NB4 (cell line): Measurements from ENCODE around the gene AMFR.

ENCODE experiments used
- DNase-seq: peaks from one replicate; pipeline ENCODE4 v3.0.0; 2010; ENCODE audit warnings: low read depth
- H3K4me3 ChIP-seq: one replicate; pipeline ENCODE4 v1.5.1; 2011; ENCODE audit warnings: mild to moderate bottlenecking, low read depth, low read length, moderate library complexity
- MAX ChIP-seq: IDR thresholded peaks from 2 replicates; pipeline ENCODE4 v1.6.1; 2011; ENCODE audit warnings: low read depth, low read length
- MYC ChIP-seq: IDR thresholded peaks from 2 replicates; pipeline ENCODE4 v1.6.1; 2011; ENCODE audit warnings: low read depth, low read length
- POLR2A ChIP-seq: IDR thresholded peaks from 2 replicates; pipeline ENCODE4 v1.6.1; 2011; ENCODE audit warnings: mild to moderate bottlenecking; ENCODE audit not compliant: insufficient read length; ENCODE audit errors: extremely low read depth
- TF ChIP-seq, protein P1 (sequence below): IDR thresholded peaks from one replicate; pipeline ENCODE4 v1.5.1; 2012; ENCODE audit warnings: low read depth, low read length

The AMFR gene

DNA sequence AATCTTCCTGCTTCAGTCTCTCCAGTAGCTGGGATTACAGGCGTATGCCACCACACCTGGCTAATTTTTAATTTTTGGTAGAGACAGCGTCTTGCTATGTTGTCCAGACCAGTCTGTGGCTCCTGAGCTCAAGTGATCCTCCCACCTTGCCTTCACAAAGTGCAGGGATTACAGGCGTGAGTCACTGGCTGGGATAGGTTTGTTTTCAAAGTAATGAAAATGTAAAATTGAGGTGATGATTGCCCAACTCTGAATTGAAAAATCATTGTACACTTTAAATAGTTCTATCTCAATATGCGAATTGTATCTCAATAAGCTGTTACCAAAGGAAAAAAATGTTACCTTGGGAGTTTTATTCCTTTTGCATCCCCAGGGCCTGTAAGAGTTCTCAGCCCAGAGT lies 1.2 kb upstream of the AMFR start:
- TF ChIP-seq MAX = no peak
- TF ChIP-seq, protein P1, sequence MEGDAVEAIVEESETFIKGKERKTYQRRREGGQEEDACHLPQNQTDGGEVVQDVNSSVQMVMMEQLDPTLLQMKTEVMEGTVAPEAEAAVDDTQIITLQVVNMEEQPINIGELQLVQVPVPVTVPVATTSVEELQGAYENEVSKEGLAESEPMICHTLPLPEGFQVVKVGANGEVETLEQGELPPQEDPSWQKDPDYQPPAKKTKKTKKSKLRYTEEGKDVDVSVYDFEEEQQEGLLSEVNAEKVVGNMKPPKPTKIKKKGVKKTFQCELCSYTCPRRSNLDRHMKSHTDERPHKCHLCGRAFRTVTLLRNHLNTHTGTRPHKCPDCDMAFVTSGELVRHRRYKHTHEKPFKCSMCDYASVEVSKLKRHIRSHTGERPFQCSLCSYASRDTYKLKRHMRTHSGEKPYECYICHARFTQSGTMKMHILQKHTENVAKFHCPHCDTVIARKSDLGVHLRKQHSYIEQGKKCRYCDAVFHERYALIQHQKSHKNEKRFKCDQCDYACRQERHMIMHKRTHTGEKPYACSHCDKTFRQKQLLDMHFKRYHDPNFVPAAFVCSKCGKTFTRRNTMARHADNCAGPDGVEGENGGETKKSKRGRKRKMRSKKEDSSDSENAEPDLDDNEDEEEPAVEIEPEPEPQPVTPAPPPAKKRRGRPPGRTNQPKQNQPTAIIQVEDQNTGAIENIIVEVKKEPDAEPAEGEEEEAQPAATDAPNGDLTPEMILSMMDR = no peak
- no peak for TF ChIP-seq MYC
- TF ChIP-seq POLR2A = no peak
- no peak for DNase-seq
- no peak overlapping the region for H3K4me3 ChIP-seq

- no peak for TF ChIP-seq POLR2A
- TF ChIP-seq, protein P1 = no peak
- no peak for TF ChIP-seq MYC
- no peak for TF ChIP-seq MAX
- DNase-seq = peak; percentile 42
- peak overlapping the region; percentile 77 for H3K4me3 ChIP-seq
Measured at GRCh38 chr16:56424791-56425438, 430 bp downstream of the AMFR start.

GRCh38 chr16:56424404-56424764 lies 961 bp downstream of the AMFR start:
- peak; percentile 12 for DNase-seq
- H3K4me3 ChIP-seq = peak overlapping the region; percentile 77
- TF ChIP-seq POLR2A (no peak), MYC (no peak), MAX (no peak)
- TF ChIP-seq, protein P1 = no peak

GRCh38 chr16:56423584-56424403 lies 1.6 kb downstream of the AMFR start:
- DNase-seq = peak; percentile 46
- peak overlapping the region; percentile 77 for H3K4me3 ChIP-seq
- TF ChIP-seq MAX (no peak), POLR2A (no peak), MYC (no peak)
- TF ChIP-seq, protein P1 = no peak

DNA sequence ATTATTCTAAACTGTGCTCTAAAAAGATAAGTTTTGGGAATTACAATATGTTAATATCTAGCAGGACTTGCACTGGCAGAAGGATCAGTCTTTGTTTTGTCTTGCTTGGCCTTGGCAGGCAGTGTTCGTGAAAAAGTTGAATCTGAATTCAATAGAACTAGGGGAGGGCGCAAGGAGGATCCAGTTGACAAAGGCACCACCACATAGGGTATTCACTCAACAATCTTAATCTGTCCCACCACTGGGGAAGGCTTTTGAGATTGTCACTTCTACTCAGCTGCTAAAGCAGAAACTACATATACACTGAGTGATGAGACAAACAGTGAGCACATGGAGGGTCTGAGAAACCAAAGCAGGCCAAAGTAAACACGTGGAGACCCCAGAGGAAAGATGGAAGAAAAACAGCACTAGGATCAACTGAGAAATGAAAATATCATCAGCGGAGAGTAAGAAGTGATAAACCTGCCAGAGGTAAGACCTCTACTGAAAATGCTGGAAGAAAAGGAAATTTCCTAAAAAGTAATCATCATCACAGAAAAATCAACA lies 2.4 kb downstream of the AMFR start:
- no peak for TF ChIP-seq MAX
- TF ChIP-seq POLR2A = no peak
- TF ChIP-seq, protein P1 = no peak
- no peak for TF ChIP-seq MYC
- no peak for DNase-seq

More for the DNA sequence above, 2.4 kb downstream of the AMFR start:
- no peak overlapping the region for H3K4me3 ChIP-seq
